Endodermal cell (in vitro differentiated cells): ENCODE measurements around the gene KLC4. TPM values are rescaled to one million over a fixed set of nuclear protein-coding genes. Genes with fewer than 3 reads are reported as not detected.
"Not testable (repeated sequence)": the region's sequence is repeated elsewhere in the genome, so short reads cannot be mapped to it uniquely, and the experiment has no call there.

ENCODE experiments used
- DNase-seq: peaks from one replicate; pipeline ENCODE4 v3.0.0-alpha.2; 2017
- H3K27ac ChIP-seq: 2 replicates; pipeline ENCODE4 v1.5.1; 2013; ENCODE audit warnings: mild to moderate bottlenecking, low read depth, low read length, moderate library complexity
- H3K27me3 ChIP-seq: 2 replicates; pipeline ENCODE4 v1.6.1; 2013; ENCODE audit warnings: mild to moderate bottlenecking, low read length, moderate library complexity; ENCODE audit not compliant: insufficient read depth, control insufficient read depth, poor library complexity, severe bottlenecking
- H3K36me3 ChIP-seq: 2 replicates; pipeline ENCODE4 v1.7.0; 2013; ENCODE audit warnings: mild to moderate bottlenecking, low read length, moderate library complexity; ENCODE audit not compliant: control insufficient read depth, insufficient read depth
- H3K4me1 ChIP-seq: one replicate; pipeline ENCODE4 v1.7.0; 2013; ENCODE audit warnings: low read length; ENCODE audit not compliant: control insufficient read depth, insufficient read depth
- H3K4me3 ChIP-seq: 2 replicates; pipeline ENCODE4 v1.5.1; 2013; ENCODE audit warnings: mild to moderate bottlenecking, low read length, moderate library complexity
- H3K9ac ChIP-seq: 2 replicates; pipeline ENCODE4 v1.6.1; 2013; ENCODE audit warnings: mild to moderate bottlenecking, low read length, moderate library complexity; ENCODE audit not compliant: poor library complexity, severe bottlenecking; ENCODE audit errors: extremely low read depth
- H3K9me3 ChIP-seq: 2 replicates; pipeline ENCODE4 v1.6.1; 2013; ENCODE audit warnings: mild to moderate bottlenecking, low read length, moderate library complexity; ENCODE audit not compliant: control insufficient read depth
- H3K27ac Mint-ChIP-seq: 2 replicates; pipeline ENCODE4 v1.8.0; 2020; ENCODE audit warnings: mixed read lengths
- H3K27me3 Mint-ChIP-seq: 2 replicates; pipeline ENCODE4 v1.8.0; 2021; ENCODE audit warnings: mild to moderate bottlenecking, mixed read lengths; ENCODE audit not compliant: insufficient read depth
- H3K36me3 Mint-ChIP-seq: 2 replicates; pipeline ENCODE4 v1.8.0; 2020; ENCODE audit warnings: low read depth, mixed read lengths
- H3K4me1 Mint-ChIP-seq: 2 replicates; pipeline ENCODE4 v1.8.0; 2020; ENCODE audit warnings: mixed read lengths
- H3K4me3 Mint-ChIP-seq: 2 replicates; pipeline ENCODE4 v1.8.0; 2020; ENCODE audit warnings: mild to moderate bottlenecking, moderate library complexity, mixed read lengths
- H3K9me3 Mint-ChIP-seq: 2 replicates; pipeline ENCODE4 v1.8.0; 2020; ENCODE audit warnings: mild to moderate bottlenecking, mixed read lengths
- WGBS, 2 experiments: methylation state at CpG; one replicate each; pipeline versions ENCODE4 v1.1.5 to v1.1.7; 2013; ENCODE audit warnings: missing lambda C conversion rate in 2 of 2, mixed read lengths in 1 of 2; ENCODE audit not compliant: insufficient coverage in 1 of 2, insufficient read length in 1 of 2; 5-methylcytosine and 5-hydroxymethylcytosine counted together
- total RNA-seq, 2 donors: library from RNA; stranded (reverse); fragmentation: NEBNext Ultra II Directional in 1 of 2; extraction: Animal tissue kit (Norgen Biotek cat#: 25700) in 1 of 2; gene quantifications; 2 replicates in 1 of 2; 3 replicates in 1 of 2; pipeline ENCODE4 v1.2.1, GENCODE V29; 2021
- TF ChIP-seq, protein P1 (sequence below): fragments of 200-600 bp; sonication (generic); conservative IDR thresholded peaks from 2 replicates; pipeline ENCODE4 v1.5.0; 2021; ENCODE audit warnings: antibody characterized with exemption, mild to moderate bottlenecking

KLC4 gene
- total RNA-seq, 2 donors from 2014 or later, result 36.6 to 38.0 TPM

DNA sequence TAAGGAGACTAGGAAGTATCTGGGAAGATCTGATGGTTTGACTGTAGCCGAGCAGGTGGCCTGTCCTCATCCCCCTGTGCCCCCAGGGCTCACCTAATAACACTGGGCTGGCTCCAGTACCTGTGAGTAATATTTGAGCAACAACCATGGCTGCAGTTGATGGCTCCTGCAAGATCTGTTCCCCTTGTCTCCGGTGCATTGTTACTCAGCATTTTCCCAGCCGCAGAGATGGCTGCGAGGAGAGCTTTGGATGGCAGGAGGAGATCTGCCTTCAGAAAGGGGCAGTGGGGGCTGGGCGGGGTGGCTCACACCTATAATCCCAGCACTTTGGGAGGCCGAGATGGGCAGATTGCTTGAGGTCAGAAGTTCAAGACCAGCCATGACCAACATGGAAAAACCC, 55.9 kb downstream of the KLC4 start:
- no peak overlapping the region for H3K27ac ChIP-seq
- H3K27ac Mint-ChIP-seq, result peak overlapping the region; percentile 83
- H3K36me3 Mint-ChIP-seq, result no peaks in the 10 kb centered on the region
- H3K9me3 Mint-ChIP-seq, result no peaks in the 10 kb centered on the region
- no peaks in the 10 kb centered on the region for H3K36me3 ChIP-seq
- H3K9ac ChIP-seq, result no peak overlapping the region
- no peaks in the 10 kb centered on the region for H3K27me3 ChIP-seq
- H3K4me3 ChIP-seq, result no peak overlapping the region
- H3K9me3 ChIP-seq, result no peaks in the 10 kb centered on the region
- TF ChIP-seq, protein P1, sequence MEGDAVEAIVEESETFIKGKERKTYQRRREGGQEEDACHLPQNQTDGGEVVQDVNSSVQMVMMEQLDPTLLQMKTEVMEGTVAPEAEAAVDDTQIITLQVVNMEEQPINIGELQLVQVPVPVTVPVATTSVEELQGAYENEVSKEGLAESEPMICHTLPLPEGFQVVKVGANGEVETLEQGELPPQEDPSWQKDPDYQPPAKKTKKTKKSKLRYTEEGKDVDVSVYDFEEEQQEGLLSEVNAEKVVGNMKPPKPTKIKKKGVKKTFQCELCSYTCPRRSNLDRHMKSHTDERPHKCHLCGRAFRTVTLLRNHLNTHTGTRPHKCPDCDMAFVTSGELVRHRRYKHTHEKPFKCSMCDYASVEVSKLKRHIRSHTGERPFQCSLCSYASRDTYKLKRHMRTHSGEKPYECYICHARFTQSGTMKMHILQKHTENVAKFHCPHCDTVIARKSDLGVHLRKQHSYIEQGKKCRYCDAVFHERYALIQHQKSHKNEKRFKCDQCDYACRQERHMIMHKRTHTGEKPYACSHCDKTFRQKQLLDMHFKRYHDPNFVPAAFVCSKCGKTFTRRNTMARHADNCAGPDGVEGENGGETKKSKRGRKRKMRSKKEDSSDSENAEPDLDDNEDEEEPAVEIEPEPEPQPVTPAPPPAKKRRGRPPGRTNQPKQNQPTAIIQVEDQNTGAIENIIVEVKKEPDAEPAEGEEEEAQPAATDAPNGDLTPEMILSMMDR, result no peak
- H3K27me3 Mint-ChIP-seq, result no peaks in the 10 kb centered on the region
- peaks cover 12% of the 10 kb centered on the region for H3K4me1 Mint-ChIP-seq
- peaks cover 14% of the 10 kb centered on the region for H3K4me1 ChIP-seq
- WGBS, 2 experiments, result 83 to 90% methylated on average over 5 to 6 of the region's 6 CpGs
- DNase-seq, result no peak
- no peak overlapping the region for H3K4me3 Mint-ChIP-seq

- not testable (repeated sequence) for H3K27me3 Mint-ChIP-seq, H3K27ac Mint-ChIP-seq, DNase-seq, H3K9ac ChIP-seq, H3K9me3 Mint-ChIP-seq, H3K27me3 ChIP-seq, H3K36me3 Mint-ChIP-seq, H3K9me3 ChIP-seq, H3K36me3 ChIP-seq, H3K4me3 ChIP-seq, H3K4me3 Mint-ChIP-seq, H3K27ac ChIP-seq
- peaks cover 23% of the 10 kb centered on the region for H3K4me1 Mint-ChIP-seq
- WGBS, 2 experiments, result 93 to 96% methylated on average over 6 to 8 of the region's 8 CpGs
- peaks cover 14% of the 10 kb centered on the region for H3K4me1 ChIP-seq
Observed at GRCh38 chr6:43117466-43117865, 58.0 kb downstream of the KLC4 start.

DNA sequence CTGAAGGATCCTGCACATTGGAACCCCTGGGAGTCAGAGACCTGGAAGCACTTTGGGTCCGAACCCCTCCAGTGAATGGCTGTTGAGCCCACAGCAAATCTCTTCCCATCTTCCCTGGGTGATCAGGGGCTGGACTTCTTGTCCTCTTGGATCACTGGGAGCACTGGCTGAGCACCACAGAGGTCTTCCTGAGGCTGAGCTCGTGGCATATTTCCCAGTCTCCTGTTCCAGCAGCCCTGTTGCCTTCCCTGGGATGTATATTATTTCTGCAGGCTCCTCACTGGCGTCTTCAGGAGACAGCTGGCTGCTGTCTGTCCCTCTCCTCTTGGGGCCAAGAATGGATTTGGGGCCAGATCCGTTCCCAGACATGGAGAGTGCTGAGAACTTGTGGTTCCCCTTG, 60.1 kb downstream of the KLC4 start:
- no peak overlapping the region for H3K4me3 Mint-ChIP-seq
- H3K9ac ChIP-seq, result no peak overlapping the region
- H3K36me3 ChIP-seq, result no peaks in the 10 kb centered on the region
- H3K4me1 ChIP-seq, result peaks cover 4% of the 10 kb centered on the region
- H3K9me3 Mint-ChIP-seq, result no peaks in the 10 kb centered on the region
- peaks cover 25% of the 10 kb centered on the region for H3K4me1 Mint-ChIP-seq
- H3K36me3 Mint-ChIP-seq, result no peaks in the 10 kb centered on the region
- no peak for DNase-seq
- H3K4me3 ChIP-seq, result no peak overlapping the region
- H3K9me3 ChIP-seq, result no peaks in the 10 kb centered on the region
- H3K27me3 Mint-ChIP-seq, result no peaks in the 10 kb centered on the region
- WGBS, 2 experiments, result 87 to 91% methylated on average over 4 of the region's 4 CpGs
- TF ChIP-seq, protein P1, result no peak
- peak overlapping the region; percentile 15 for H3K27ac Mint-ChIP-seq
- no peaks in the 10 kb centered on the region for H3K27me3 ChIP-seq
- no peak overlapping the region for H3K27ac ChIP-seq

- H3K36me3 Mint-ChIP-seq, result no peaks in the 10 kb centered on the region
- Histone ChIP-seq H3K4me1 (peaks cover 2% of the 10 kb centered on the region), H3K9ac (no peak overlapping the region), H3K27me3 (no peaks in the 10 kb centered on the region), H3K4me3 (no peak overlapping the region), H3K27ac (no peak overlapping the region), H3K9me3 (no peaks in the 10 kb centered on the region), H3K36me3 (no peaks in the 10 kb centered on the region)
- DNase-seq, result no peak
- H3K27ac Mint-ChIP-seq, result peak overlapping the region; percentile 68
- WGBS, 2 experiments, result 89 to 94% methylated on average over 4 to 9 of the region's 9 CpGs
- TF ChIP-seq, protein P1, result no peak
- H3K27me3 Mint-ChIP-seq, result no peaks in the 10 kb centered on the region
- no peak overlapping the region for H3K4me3 Mint-ChIP-seq
- H3K4me1 Mint-ChIP-seq, result peaks cover 22% of the 10 kb centered on the region
- no peaks in the 10 kb centered on the region for H3K9me3 Mint-ChIP-seq
Observed at GRCh38 chr6:43120101-43120763, 60.8 kb downstream of the KLC4 start.
